H1 (cell line): Measurements from ENCODE around the gene SGCE. TPM values are rescaled to one million over a fixed set of nuclear protein-coding genes. Genes with fewer than 3 reads are reported as not detected.

Source experiments
- CTCF ChIA-PET: fragments of 300-600 bp; sonication (Branson Sonifier 250); formaldehyde crosslinking; loops from one replicate; lab custom pipeline; 2021; ENCODE audit not compliant: partially characterized antibody; lab: Charles Lee
- POLR2A ChIA-PET: fragments of 300-600 bp; sonication (Branson Sonifier 250); formaldehyde crosslinking; loops from one replicate; lab custom pipeline; 2021; ENCODE audit warnings: inconsistent platforms; ENCODE audit not compliant: partially characterized antibody; lab: Charles Lee
- DNase-seq, 2 experiments: peaks; one replicate each; pipeline versions ENCODE4 v3.0.0 to v3.0.0-alpha.2; 2010 to 2022; ENCODE audit warnings: low spot score in 2 of 2, low read depth in 1 of 2, mixed read lengths in 1 of 2
- FAIRE-seq: peaks from 2 replicates; lab custom pipeline; 2011; peaks lifted over from hg19 to GRCh38; lab: Jason Lieb, UNC
- H2AFZ ChIP-seq: 2 replicates; pipeline ENCODE4 v1.8.1; 2012; ENCODE audit warnings: low read length, inconsistent platforms
- H2AK5ac ChIP-seq: 2 replicates; pipeline ENCODE4 v1.6.1; 2013; ENCODE audit warnings: low read depth, low read length
- H2BK120ac ChIP-seq: replicated peaks from 2 replicates; pipeline ENCODE3; 2013; ENCODE audit warnings: low read depth, low read length, inconsistent platforms
- H2BK12ac ChIP-seq: 2 replicates; pipeline ENCODE4 v1.6.1; 2013; ENCODE audit warnings: low read depth, low read length
- H2BK15ac ChIP-seq: 2 replicates; pipeline ENCODE4 v1.6.1; 2013; ENCODE audit warnings: low read length
- H2BK20ac ChIP-seq: 2 replicates; pipeline ENCODE4 v1.6.1; 2013; ENCODE audit warnings: low read length
- H2BK5ac ChIP-seq: 2 replicates; pipeline ENCODE4 v1.6.1; 2013; ENCODE audit warnings: low read depth, low read length
- H3K14ac ChIP-seq: 2 replicates; pipeline ENCODE4 v1.6.1; 2013; ENCODE audit warnings: inconsistent platforms; ENCODE audit not compliant: insufficient read length
- H3K18ac ChIP-seq: 2 replicates; pipeline ENCODE4 v1.6.1; 2013; ENCODE audit warnings: low read length; ENCODE audit errors: extremely low read depth
- H3K23ac ChIP-seq: 2 replicates; pipeline ENCODE4 v1.6.1; 2013; ENCODE audit warnings: inconsistent platforms; ENCODE audit not compliant: insufficient read length
- H3K23me2 ChIP-seq: 2 replicates; pipeline ENCODE4 v1.6.1; 2013; ENCODE audit warnings: low read depth, low read length
- H3K27ac ChIP-seq: 2 replicates; pipeline ENCODE4 v1.6.1; 2011; ENCODE audit warnings: low read depth, low read length, inconsistent platforms
- H3K27me3 ChIP-seq, 4 experiments: replicated peaks in 1 of 4; 1 replicate in 1 of 4; 2 replicates in 3 of 4; pipeline versions ENCODE4 v1.6.1 to v1.8.1; 2011 to 2013; ENCODE audit warnings: low read length in 3 of 4, mild to moderate bottlenecking in 3 of 4, inconsistent platforms in 2 of 4, mixed read lengths in 2 of 4, moderate library complexity in 1 of 4; ENCODE audit not compliant: control insufficient read depth in 3 of 4, insufficient read depth in 3 of 4; ENCODE audit errors: extremely low read depth in 1 of 4
- H3K36me3 ChIP-seq, 4 experiments: 2 replicates each; pipeline versions ENCODE4 v1.6.1 to v1.8.1; 2011 to 2013; ENCODE audit warnings: mild to moderate bottlenecking in 4 of 4, low read length in 3 of 4, moderate library complexity in 2 of 4, control low read depth in 1 of 4, inconsistent platforms in 1 of 4; ENCODE audit not compliant: insufficient read depth in 4 of 4, control insufficient read depth in 2 of 4
- H3K4ac ChIP-seq: replicated peaks from 2 replicates; pipeline ENCODE3; 2013; ENCODE audit warnings: low read length, low read depth, mixed read lengths, inconsistent platforms; ENCODE audit not compliant: insufficient read length
- H3K4me1 ChIP-seq, 4 experiments: replicated peaks in 1 of 4; 1 replicate in 1 of 4; 2 replicates in 3 of 4; pipeline versions ENCODE4 v1.6.1 to v1.8.1; 2011 to 2013; ENCODE audit warnings: low read length in 3 of 4, inconsistent platforms in 2 of 4, mixed read lengths in 1 of 4; ENCODE audit not compliant: insufficient read depth in 4 of 4, control insufficient read depth in 3 of 4
- H3K4me2 ChIP-seq, 2 experiments: 2 replicates each; pipeline versions ENCODE4 v1.6.1 to v1.8.1; 2011 to 2013; ENCODE audit warnings: low read depth in 2 of 2, low read length in 2 of 2, control low read depth in 1 of 2, inconsistent platforms in 1 of 2, mild to moderate bottlenecking in 1 of 2; ENCODE audit not compliant: insufficient read depth in 1 of 2
- H3K4me3 ChIP-seq, 4 experiments: fragments of 200-600, 300-600 bp in 1 of 4; sonication (generic), shearing (Covaris generic), sonication (Bioruptor Twin) in 1 of 4; 2 replicates each; pipeline versions ENCODE4 v1.5.1 to v1.8.1; 2011 to 2016; ENCODE audit warnings: low read length in 4 of 4, low read depth in 3 of 4, control low read depth in 2 of 4, inconsistent platforms in 2 of 4, mild to moderate bottlenecking in 2 of 4, mixed read lengths in 1 of 4, moderate library complexity in 1 of 4; ENCODE audit not compliant: insufficient read depth in 2 of 4; ENCODE audit errors: extremely low read depth in 1 of 4
- H3K56ac ChIP-seq: replicated peaks from 2 replicates; pipeline ENCODE3; 2013; ENCODE audit warnings: low read depth, mild to moderate bottlenecking, mixed read lengths, low read length, inconsistent platforms; ENCODE audit not compliant: insufficient read length
- H3K79me1 ChIP-seq: 2 replicates; pipeline ENCODE4 v1.6.1; 2013; ENCODE audit warnings: low read depth, low read length, control low read depth
- H3K79me2 ChIP-seq, 2 experiments: 2 replicates each; pipeline versions ENCODE4 v1.6.1 to v1.8.1; 2012 to 2013; ENCODE audit warnings: low read length in 2 of 2, mild to moderate bottlenecking in 2 of 2, inconsistent platforms in 1 of 2; ENCODE audit not compliant: insufficient read depth in 2 of 2, control insufficient read depth in 1 of 2
- H3K9ac ChIP-seq, 4 experiments: replicated peaks in 1 of 4; 1 replicate in 1 of 4; 2 replicates in 3 of 4; pipeline versions ENCODE4 v1.6.1 to v1.8.1; 2011 to 2013; ENCODE audit warnings: low read depth in 3 of 4, low read length in 3 of 4, control low read depth in 2 of 4, mild to moderate bottlenecking in 2 of 4, moderate library complexity in 2 of 4, inconsistent platforms in 1 of 4; ENCODE audit errors: extremely low read depth in 1 of 4
- H3K9me3 ChIP-seq, 2 experiments: 2 replicates each; pipeline versions ENCODE4 v1.6.1 to v1.8.1; 2012 to 2013; ENCODE audit warnings: mild to moderate bottlenecking in 2 of 2, moderate library complexity in 2 of 2, control low read depth in 1 of 2, inconsistent platforms in 1 of 2, low read depth in 1 of 2, low read length in 1 of 2, mixed read lengths in 1 of 2; ENCODE audit not compliant: insufficient read depth in 2 of 2
- H4K20me1 ChIP-seq, 2 experiments: replicated peaks in 1 of 2; 2 replicates each; pipeline versions ENCODE3 to v1.8.1; 2011 to 2013; ENCODE audit warnings: inconsistent platforms in 2 of 2, low read length in 2 of 2, mild to moderate bottlenecking in 1 of 2; ENCODE audit not compliant: insufficient read depth in 2 of 2, control insufficient read depth in 1 of 2
- H4K5ac ChIP-seq: 2 replicates; pipeline ENCODE4 v1.6.1; 2013; ENCODE audit warnings: low read length, low read depth, mixed read lengths, inconsistent platforms; ENCODE audit not compliant: insufficient read length
- H4K8ac ChIP-seq: 2 replicates; pipeline ENCODE4 v1.8.0; 2013; ENCODE audit warnings: mild to moderate bottlenecking, moderate library complexity, low read length, inconsistent platforms; ENCODE audit not compliant: insufficient read depth; ENCODE audit errors: extremely low read depth
- H4K91ac ChIP-seq: replicated peaks from 2 replicates; pipeline ENCODE3; 2013; ENCODE audit warnings: low read length, mixed read lengths, inconsistent platforms; ENCODE audit not compliant: insufficient read length
- ASH2L ChIP-seq: fragments of 200-600, 300-600 bp; sonication (generic); IDR thresholded peaks from one replicate; pipeline ENCODE4 v1.7.1; 2017; ENCODE audit warnings: low read length
- BCL11A ChIP-seq, 2 experiments: IDR thresholded peaks; one replicate each; pipeline ENCODE4 v1.6.1; 2011; ENCODE audit warnings: low read depth in 2 of 2, low read length in 2 of 2, mild to moderate bottlenecking in 2 of 2
- CBX5 ChIP-seq: fragments of 300-800, 300-1000 bp; sonication (generic); IDR thresholded peaks from 2 replicates; pipeline ENCODE4 v1.7.1; 2016; ENCODE audit warnings: antibody characterized with exemption, low read length, low read depth
- CBX8 ChIP-seq: fragments of 300-800, 300-1000 bp; sonication (generic); IDR thresholded peaks from 2 replicates; pipeline ENCODE4 v1.7.1; 2016; ENCODE audit warnings: low read depth, low read length, borderline replicate concordance
- CHD1 ChIP-seq: IDR thresholded peaks from 2 replicates; pipeline ENCODE4 v1.6.1; 2012; ENCODE audit warnings: low read depth, low read length, improper control_type of control experiment
- CTBP2 ChIP-seq: IDR thresholded peaks from 2 replicates; pipeline ENCODE4 v1.7.0; 2011; ENCODE audit warnings: borderline replicate concordance, mild to moderate bottlenecking, moderate library complexity, mixed read lengths, low read length; ENCODE audit not compliant: insufficient read depth, insufficient read length
- GABPA ChIP-seq: IDR thresholded peaks from 2 replicates; pipeline ENCODE4 v1.6.1; 2011; ENCODE audit warnings: mild to moderate bottlenecking, low read length, moderate library complexity, borderline replicate concordance; ENCODE audit not compliant: insufficient read depth
- HDAC2 ChIP-seq, 2 experiments: fragments of 300-600 bp in 1 of 2; sonication (generic) in 1 of 2; IDR thresholded peaks; 2 replicates each; pipeline ENCODE4 v1.6.1; 2011 to 2012; ENCODE audit warnings: low read depth in 2 of 2, low read length in 2 of 2, mild to moderate bottlenecking in 2 of 2, moderate library complexity in 2 of 2, borderline replicate concordance in 1 of 2, inconsistent platforms in 1 of 2
- PHF8 ChIP-seq: fragments of 200-600 bp; sonication (generic); conservative IDR thresholded peaks from 2 replicates; pipeline ENCODE4 v1.7.1; 2012; ENCODE audit warnings: low read depth, mild to moderate bottlenecking, inconsistent platforms, low read length, moderate library complexity
- RNF2 ChIP-seq: fragments of 200-900, 300-1000 bp; sonication (generic); IDR thresholded peaks from 2 replicates; pipeline ENCODE4 v1.7.1; 2016; ENCODE audit warnings: borderline replicate concordance, low read depth, mild to moderate bottlenecking, antibody characterized with exemption, low read length; ENCODE audit not compliant: poor library complexity, severe bottlenecking; ENCODE audit errors: missing control alignments
- RXRA ChIP-seq: IDR thresholded peaks from 2 replicates; pipeline ENCODE4 v1.6.1; 2011; ENCODE audit warnings: low read depth, mild to moderate bottlenecking, low read length, moderate library complexity; ENCODE audit not compliant: insufficient read depth
- SIN3A ChIP-seq, 2 experiments: IDR thresholded peaks in 1 of 2; conservative IDR thresholded peaks in 1 of 2; 2 replicates each; pipeline ENCODE4 v1.6.1; 2011 to 2012; ENCODE audit warnings: low read length in 2 of 2, improper control_type of control experiment in 1 of 2, low read depth in 1 of 2, mild to moderate bottlenecking in 1 of 2
- TEAD4 ChIP-seq: IDR thresholded peaks from 2 replicates; pipeline ENCODE4 v1.6.1; 2012; ENCODE audit warnings: low read depth, low read length, inconsistent platforms, mixed read lengths
- WGBS, 2 experiments: shearing (Covaris generic) in 1 of 2; methylation state at CpG; one replicate each; pipeline versions ENCODE4 v1.1.6 to v1.1.7; 2013 to 2015; ENCODE audit warnings: low lambda C conversion rate in 2 of 2, mixed read lengths in 2 of 2, inconsistent platforms in 1 of 2, low coverage in 1 of 2, missing lambda C conversion rate in 1 of 2; ENCODE audit not compliant: insufficient replicate concordance in 2 of 2, insufficient coverage in 1 of 2, insufficient read length in 1 of 2; ENCODE audit errors: extremely low coverage in 1 of 2, missing lambda C conversion rate in 1 of 2; 5-methylcytosine and 5-hydroxymethylcytosine counted together
- polyA plus RNA-seq, 7 experiments: library from polyadenylated mRNA; depleted of rRNA in 3 of 7; stranded (reverse) in 5 of 7; unstranded in 2 of 7; fragments of >200 nt in 5 of 7; fragments of 200-250 nt in 2 of 7; gene quantifications; 1 replicate in 5 of 7; 2 replicates in 1 of 7; 4 replicates in 1 of 7; pipeline versions ENCODE4 v1.2.1 to v1.2.3, GENCODE V29; 2011 to 2013; ENCODE audit warnings: missing spikeins in 2 of 7, mixed read lengths in 2 of 7
- total RNA-seq: library from RNA; stranded (reverse); fragmentation: NEBNext Ultra II Directional; extraction: Animal tissue kit (Norgen Biotek cat#: 25700); gene quantifications from 2 replicates; pipeline ENCODE4 v1.2.1, GENCODE V29; 2021

SGCE gene
- total and polyA plus RNA-seq, 2 of the 8 experiments (the other 6 are each of a cell fraction or from before 2014, with no cell fraction given), result 12.8 to 25.0 TPM

- ChIA-PET CTCF (no interaction called here), POLR2A (no interaction called here)
- Histone ChIP-seq H3K18ac (no peak overlapping the region), H3K9me3 (no peaks in the 10 kb centered on the region), H3K79me1 (no peaks in the 10 kb centered on the region), H2BK12ac (no peak overlapping the region), H3K4ac (no peak overlapping the region), H4K8ac (no peak overlapping the region), H2BK15ac (no peak overlapping the region), H2BK120ac (no peak overlapping the region), H3K23me2 (no peaks in the 10 kb centered on the region), H2AK5ac (no peak overlapping the region), H4K91ac (no peak overlapping the region), H4K5ac (no peak overlapping the region), H3K14ac (no peak overlapping the region), H3K9ac (no peak overlapping the region), H4K20me1 (no peaks in the 10 kb centered on the region), H3K79me2 (no peaks in the 10 kb centered on the region), H3K27me3 (no peaks in the 10 kb centered on the region), H3K4me2 (no peak overlapping the region), H3K56ac (no peak overlapping the region), H3K27ac (no peak overlapping the region), H2BK20ac (no peak overlapping the region), H3K4me1 (peaks cover 0 to 3% (median 0%) of the 10 kb centered on the region in 4 experiments; a peak in 2 of 7 replicates), H2AFZ (no peak overlapping the region), H3K4me3 (no peak overlapping the region), H3K23ac (no peak overlapping the region), H2BK5ac (no peak overlapping the region), H3K36me3 (no peaks in the 10 kb centered on the region)
- no peak for FAIRE-seq
- WGBS, 2 experiments, result 89% methylated on average over 2 of the region's 2 CpGs; no CpG with 5 or more reads in 1 of the 2 experiments
- no peak for DNase-seq
- TF ChIP-seq ASH2L (no peak), CTBP2 (no peak), RNF2 (no peak), CBX8 (no peak), CBX5 (no peak), PHF8 (no peak), BCL11A (IDR thresholded peaks at IDR 0.05; ENCODE audit: low read depth in 2 of 2, low read length in 2 of 2) (no peak), RXRA (no peak), SIN3A (conservative IDR thresholded peaks at IDR 0.05 in 1 of 2, IDR thresholded peaks at IDR 0.05 in 1 of 2; ENCODE audit: low read depth in 1 of 2, low read length in 2 of 2) (no peak), GABPA (no peak), CHD1 (no peak), TEAD4 (no peak), HDAC2 (IDR thresholded peaks at IDR 0.05; ENCODE audit: borderline replicate concordance in 1 of 2, low read depth in 2 of 2, low read length in 2 of 2) (no peak)
Measured at GRCh38 chr7:94698275-94698674, 42.3 kb upstream of the SGCE start.
